Measurements from ENCODE around the gene MCF2L. TPM values are rescaled to one million over a fixed set of nuclear protein-coding genes. Genes with fewer than 3 reads are reported as not detected.

MCF2L gene
- total and polyA plus RNA-seq, 4 donors, result 21.0 to 78.7 (median 35.9) TPM

GRCh38 chr13:113066142-113066455 lies 97.1 kb downstream of the MCF2L start:
- TF ChIP-seq CTCF (IDR thresholded peaks at IDR 0.05; ENCODE audit: control extremely low read depth, extremely low read depth), result no peak
- ATAC-seq (ENCODE audit: insufficient read depth, low FRiP score) (no peak), DNase-seq (no peak)
- no peak overlapping the region for H3K27ac ChIP-seq (ENCODE audit: low read depth in 1 of 2, low read length in 1 of 2)
- no peaks in the 10 kb centered on the region for H3K27me3 ChIP-seq (ENCODE audit: control insufficient read depth in 3 of 3, insufficient read depth in 3 of 3, low read length in 2 of 3)
- WGBS, 2 donors, result 88 to 93% methylated on average over 10 of the region's 10 CpGs
- H3K4me3 ChIP-seq, result no peak overlapping the region
- no peak overlapping the region for H3K9ac ChIP-seq (ENCODE audit: insufficient read depth in 1 of 2, low read length in 2 of 2)
- peaks cover 0 to 24% (median 0%) of the 10 kb centered on the region in 4 donors for H3K36me3 ChIP-seq (ENCODE audit: control insufficient read depth in 4 of 4, insufficient read depth in 4 of 4, low read length in 4 of 4)
- H3K9me3 ChIP-seq (ENCODE audit: control insufficient read depth in 4 of 4, insufficient read depth in 3 of 4, low read length in 3 of 4), result no peaks in the 10 kb centered on the region
- no peaks in the 10 kb centered on the region for H3K4me1 ChIP-seq (ENCODE audit: control insufficient read depth in 5 of 5, insufficient read depth in 5 of 5, low read length in 5 of 5)

DNA sequence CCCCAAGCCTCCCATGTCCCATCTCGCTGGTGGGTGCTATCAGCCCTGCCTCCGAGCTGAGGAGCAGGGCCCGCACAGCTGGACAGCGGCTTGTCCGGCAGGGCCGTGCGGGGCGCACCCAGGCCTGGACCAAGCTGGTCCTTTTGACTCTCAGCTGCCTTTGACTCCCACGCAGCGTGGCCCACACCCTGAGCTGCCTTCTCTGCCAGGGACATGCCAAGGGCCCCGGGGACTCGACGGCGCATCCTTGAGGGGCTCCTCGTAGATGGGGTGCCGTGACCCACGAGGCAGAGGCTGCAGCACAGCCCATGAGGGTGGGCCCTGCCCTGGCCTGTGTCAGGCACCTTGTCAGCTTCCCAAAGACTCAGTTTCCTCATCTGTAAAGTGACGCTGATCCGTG lies 97.7 kb downstream of the MCF2L start:
- no peak overlapping the region for H3K27ac ChIP-seq (ENCODE audit: low read depth in 1 of 2, low read length in 1 of 2)
- no peaks in the 10 kb centered on the region for H3K4me1 ChIP-seq (ENCODE audit: control insufficient read depth in 5 of 5, insufficient read depth in 5 of 5, low read length in 5 of 5)
- whole genome bisulfite sequencing, 2 donors, result 95 to 96% methylated on average over 19 of the region's 19 CpGs
- peaks cover 0 to 21% (median 0%) of the 10 kb centered on the region in 4 donors for H3K36me3 ChIP-seq (ENCODE audit: control insufficient read depth in 4 of 4, insufficient read depth in 4 of 4, low read length in 4 of 4)
- H3K27me3 ChIP-seq (ENCODE audit: control insufficient read depth in 3 of 3, insufficient read depth in 3 of 3, low read length in 2 of 3), result no peaks in the 10 kb centered on the region
- DNase-seq (no peak), ATAC-seq (ENCODE audit: insufficient read depth, low FRiP score) (no peak)
- no peaks in the 10 kb centered on the region for H3K9me3 ChIP-seq (ENCODE audit: control insufficient read depth in 4 of 4, insufficient read depth in 3 of 4, low read length in 3 of 4)
- no peak overlapping the region for H3K4me3 ChIP-seq
- no peak for TF ChIP-seq CTCF (IDR thresholded peaks at IDR 0.05; ENCODE audit: control extremely low read depth, extremely low read depth)
- no peak overlapping the region for H3K9ac ChIP-seq (ENCODE audit: insufficient read depth in 1 of 2, low read length in 2 of 2)

GRCh38 chr13:113069861-113070805 lies 101.1 kb downstream of the MCF2L start:
- no peak for ATAC-seq (ENCODE audit: insufficient read depth, low FRiP score)
- H3K9me3 ChIP-seq (ENCODE audit: control insufficient read depth in 4 of 4, insufficient read depth in 3 of 4, low read length in 3 of 4), result no peaks in the 10 kb centered on the region
- H3K9ac ChIP-seq (ENCODE audit: insufficient read depth in 1 of 2, low read length in 2 of 2), result no peak overlapping the region
- no peak for DNase-seq
- WGBS, 2 donors, result 91 to 94% methylated on average over 41 of the region's 41 CpGs
- H3K4me1 ChIP-seq (ENCODE audit: control insufficient read depth in 5 of 5, insufficient read depth in 5 of 5, low read length in 5 of 5), result no peaks in the 10 kb centered on the region
- no peaks in the 10 kb centered on the region for H3K27me3 ChIP-seq (ENCODE audit: control insufficient read depth in 3 of 3, insufficient read depth in 3 of 3, low read length in 2 of 3)
- peaks cover 0 to 23% (median 1%) of the 10 kb centered on the region in 4 donors for H3K36me3 ChIP-seq (ENCODE audit: control insufficient read depth in 4 of 4, insufficient read depth in 4 of 4, low read length in 4 of 4)
- H3K4me3 ChIP-seq, result no peak overlapping the region
- TF ChIP-seq CTCF (IDR thresholded peaks at IDR 0.05; ENCODE audit: control extremely low read depth, extremely low read depth), result no peak
- no peak overlapping the region for H3K27ac ChIP-seq (ENCODE audit: low read depth in 1 of 2, low read length in 1 of 2)

Measured in lung (tissue), 12 donors.